KMS-11 (cell line): ENCODE data around the gene NLRX1.

ENCODE experiments used
- H2AFZ ChIP-seq: fragments of 200-600 bp; sonication (generic); 2 replicates; pipeline ENCODE4 v1.6.1; 2016; ENCODE audit warnings: antibody characterized with exemption, mixed run types, low read depth
- H3K27ac ChIP-seq: fragments of 200-600 bp; sonication (generic); 2 replicates; pipeline ENCODE4 v1.6.1; 2016; ENCODE audit warnings: mild to moderate bottlenecking, mixed run types
- H3K27me3 ChIP-seq: fragments of 200-600 bp; sonication (generic); 2 replicates; pipeline ENCODE4 v1.6.1; 2017; ENCODE audit warnings: mild to moderate bottlenecking, low read depth, mixed run types, moderate library complexity; ENCODE audit not compliant: insufficient read depth
- H3K36me3 ChIP-seq: fragments of 200-600 bp; sonication (generic); 2 replicates; pipeline ENCODE4 v1.6.1; 2017; ENCODE audit warnings: mild to moderate bottlenecking, mixed run types; ENCODE audit not compliant: insufficient read depth
- H3K4me1 ChIP-seq: fragments of 200-600 bp; sonication (generic); 2 replicates; pipeline ENCODE4 v1.6.1; 2016; ENCODE audit warnings: mild to moderate bottlenecking, low read depth, mixed run types; ENCODE audit not compliant: poor library complexity, severe bottlenecking
- H3K4me2 ChIP-seq: fragments of 200-600 bp; sonication (generic); 2 replicates; pipeline ENCODE4 v1.7.0; 2016; ENCODE audit warnings: mild to moderate bottlenecking, mixed run types
- H3K4me3 ChIP-seq: fragments of 200-600 bp; sonication (generic); IDR thresholded peaks from 2 replicates; pipeline ENCODE4 v1.6.1; 2017; ENCODE audit warnings: low read depth, low read length, mixed read lengths; ENCODE audit not compliant: insufficient read depth
- H3K79me2 ChIP-seq: fragments of 200-600 bp; sonication (generic); 2 replicates; pipeline ENCODE4 v1.6.1; 2016; ENCODE audit warnings: low read depth, mixed run types; ENCODE audit not compliant: insufficient read depth
- H3K9ac ChIP-seq: fragments of 200-600 bp; sonication (generic); 2 replicates; pipeline ENCODE4 v1.6.1; 2016; ENCODE audit warnings: mild to moderate bottlenecking, mixed run types
- H4K20me1 ChIP-seq: fragments of 200-600 bp; sonication (generic); 2 replicates; pipeline ENCODE4 v1.6.1; 2016; ENCODE audit warnings: mild to moderate bottlenecking, mixed run types; ENCODE audit not compliant: insufficient read depth
- TF ChIP-seq, protein P1 (sequence below): fragments of 200-600 bp; sonication (generic); conservative IDR thresholded peaks from 2 replicates; pipeline ENCODE4 v1.6.1; 2017; ENCODE audit warnings: low read depth, mild to moderate bottlenecking, antibody characterized with exemption, low read length, moderate library complexity, mixed read lengths

NLRX1 gene

GRCh38 chr11:119121811-119122124 is 46.8 kb upstream of the NLRX1 start:
- TF ChIP-seq, protein P1, sequence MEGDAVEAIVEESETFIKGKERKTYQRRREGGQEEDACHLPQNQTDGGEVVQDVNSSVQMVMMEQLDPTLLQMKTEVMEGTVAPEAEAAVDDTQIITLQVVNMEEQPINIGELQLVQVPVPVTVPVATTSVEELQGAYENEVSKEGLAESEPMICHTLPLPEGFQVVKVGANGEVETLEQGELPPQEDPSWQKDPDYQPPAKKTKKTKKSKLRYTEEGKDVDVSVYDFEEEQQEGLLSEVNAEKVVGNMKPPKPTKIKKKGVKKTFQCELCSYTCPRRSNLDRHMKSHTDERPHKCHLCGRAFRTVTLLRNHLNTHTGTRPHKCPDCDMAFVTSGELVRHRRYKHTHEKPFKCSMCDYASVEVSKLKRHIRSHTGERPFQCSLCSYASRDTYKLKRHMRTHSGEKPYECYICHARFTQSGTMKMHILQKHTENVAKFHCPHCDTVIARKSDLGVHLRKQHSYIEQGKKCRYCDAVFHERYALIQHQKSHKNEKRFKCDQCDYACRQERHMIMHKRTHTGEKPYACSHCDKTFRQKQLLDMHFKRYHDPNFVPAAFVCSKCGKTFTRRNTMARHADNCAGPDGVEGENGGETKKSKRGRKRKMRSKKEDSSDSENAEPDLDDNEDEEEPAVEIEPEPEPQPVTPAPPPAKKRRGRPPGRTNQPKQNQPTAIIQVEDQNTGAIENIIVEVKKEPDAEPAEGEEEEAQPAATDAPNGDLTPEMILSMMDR, result no peak
- Histone ChIP-seq H4K20me1 (no peaks in the 10 kb centered on the region), H3K9ac (peak overlapping the region; percentile 50; the same call in 1 of the 2 replicates), H3K79me2 (peaks cover 14% of the 10 kb centered on the region; the same call in 1 of the 2 replicates), H3K4me3 (no peak overlapping the region), H3K4me1 (peaks cover 22% of the 10 kb centered on the region), H3K36me3 (no peaks in the 10 kb centered on the region), H3K4me2 (peak overlapping the region; percentile 86), H3K27me3 (no peaks in the 10 kb centered on the region), H3K27ac (no peak overlapping the region), H2AFZ (peak overlapping the region; percentile 61; the same call in 1 of the 2 replicates)

DNA sequence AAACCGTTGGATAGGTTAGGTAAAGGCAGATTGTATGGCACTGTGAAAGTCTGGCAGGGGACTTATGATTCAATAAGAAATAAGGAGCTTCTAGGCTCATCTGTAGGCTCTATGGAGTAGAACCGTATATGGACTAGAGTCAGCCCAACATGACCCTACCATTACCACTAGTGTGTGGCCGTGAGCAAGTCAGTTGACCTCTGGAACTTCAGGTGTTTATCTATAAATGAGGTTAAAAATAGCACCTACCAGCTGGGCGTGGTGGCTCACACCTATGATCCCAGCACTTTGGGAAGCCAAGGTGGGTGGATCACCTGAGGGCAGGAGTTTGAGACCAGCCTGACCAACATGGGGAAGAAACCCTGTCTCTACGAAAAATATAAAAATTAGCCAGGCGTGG is 42.7 kb upstream of the NLRX1 start:
- H4K20me1 ChIP-seq, result no peaks in the 10 kb centered on the region
- H3K4me3 ChIP-seq, result no peak overlapping the region
- no peak overlapping the region for H3K4me2 ChIP-seq
- no peak overlapping the region for H2AFZ ChIP-seq
- no peaks in the 10 kb centered on the region for H3K27me3 ChIP-seq
- no peak overlapping the region for H3K27ac ChIP-seq
- no peak overlapping the region for H3K9ac ChIP-seq
- TF ChIP-seq, protein P1, result no peak
- H3K79me2 ChIP-seq, result peaks cover 14% of the 10 kb centered on the region; the same call in 1 of the 2 replicates
- peaks cover 5% of the 10 kb centered on the region for H3K4me1 ChIP-seq
- no peaks in the 10 kb centered on the region for H3K36me3 ChIP-seq

DNA sequence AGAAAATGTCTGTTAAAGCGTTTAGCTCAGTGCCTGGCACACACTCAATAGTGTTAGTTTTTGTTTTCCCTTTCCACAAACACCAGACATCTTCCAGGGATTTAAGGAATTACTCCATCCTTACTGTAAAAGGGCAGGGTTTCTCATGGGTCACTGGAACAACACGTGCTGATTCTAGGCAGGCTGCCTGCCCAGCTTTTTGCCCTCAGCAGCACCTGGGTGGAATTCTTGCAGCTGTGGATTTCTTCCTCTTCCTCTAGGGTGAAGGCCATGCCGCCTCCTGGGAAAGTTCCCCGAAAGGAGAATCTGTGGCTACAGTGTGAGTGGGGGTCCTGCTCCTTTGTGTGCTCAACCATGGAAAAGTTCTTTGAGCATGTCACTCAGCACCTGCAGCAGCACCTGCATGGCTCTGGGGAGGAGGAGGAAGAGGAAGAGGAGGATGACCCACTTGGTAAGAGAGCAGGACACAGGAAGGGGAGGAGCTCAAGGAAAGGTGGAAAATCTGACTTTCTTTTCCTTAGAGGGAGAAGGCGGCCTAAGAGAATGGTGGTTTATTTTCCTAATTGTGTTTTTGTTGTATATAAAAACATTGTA is 41.8 kb upstream of the NLRX1 start:
- Histone ChIP-seq H3K9ac (no peak overlapping the region), H3K27ac (no peak overlapping the region), H3K4me1 (peaks cover 5% of the 10 kb centered on the region), H3K4me3 (no peak overlapping the region), H4K20me1 (no peaks in the 10 kb centered on the region), H3K27me3 (no peaks in the 10 kb centered on the region), H3K36me3 (no peaks in the 10 kb centered on the region), H2AFZ (no peak overlapping the region), H3K79me2 (peaks cover 11% of the 10 kb centered on the region; the same call in 1 of the 2 replicates), H3K4me2 (no peak overlapping the region)
- TF ChIP-seq, protein P1, result no peak

DNA sequence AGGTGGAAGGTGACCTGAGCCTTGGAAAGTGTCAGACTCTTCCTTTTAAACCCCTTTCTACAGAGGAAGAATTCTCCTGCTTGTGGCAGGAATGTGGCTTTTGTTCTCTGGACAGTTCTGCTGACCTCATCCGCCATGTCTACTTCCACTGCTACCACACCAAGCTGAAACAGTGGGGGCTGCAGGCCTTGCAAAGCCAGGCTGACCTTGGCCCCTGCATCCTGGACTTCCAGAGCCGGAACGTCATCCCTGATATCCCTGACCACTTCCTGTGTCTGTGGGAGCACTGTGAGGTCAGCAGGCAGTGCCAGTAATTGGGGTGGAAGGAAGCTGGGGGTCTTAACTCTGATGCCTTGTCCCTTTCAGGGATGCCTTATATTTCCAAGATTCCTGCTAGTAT is 37.9 kb upstream of the NLRX1 start:
- Histone ChIP-seq H3K4me3 (no peak overlapping the region), H4K20me1 (no peaks in the 10 kb centered on the region), H2AFZ (no peak overlapping the region), H3K27me3 (no peaks in the 10 kb centered on the region), H3K4me1 (no peaks in the 10 kb centered on the region), H3K36me3 (no peaks in the 10 kb centered on the region), H3K4me2 (no peak overlapping the region), H3K27ac (no peak overlapping the region), H3K79me2 (no peaks in the 10 kb centered on the region), H3K9ac (no peak overlapping the region)
- TF ChIP-seq, protein P1, result no peak
